Measurements from ENCODE around the gene TMEM126B. TPM values are rescaled to one million over a fixed set of nuclear protein-coding genes. Genes with fewer than 3 reads are reported as not detected.

Gene TMEM126B
- total and polyA plus RNA-seq, 2 of the 13 experiments (the other 11 are each of a cell fraction or from before 2014, with no cell fraction given), result 33.6 to 54.8 TPM

- TF ChIP-seq ZNF512B (CRISPR knock-in tag; IDR thresholded peaks at IDR 0.05; ENCODE audit: borderline replicate concordance) (no peak), ZFAT (CRISPR knock-in tag; conservative IDR thresholded peaks at IDR 0.05) (no peak), FIP1L1 (IDR thresholded peaks at IDR 0.05; ENCODE audit: borderline replicate concordance, insufficient read depth, low read depth, low read length) (no peak), RCOR2 (CRISPR knock-in tag; IDR thresholded peaks at IDR 0.05) (no peak), ZBTB7A (CRISPR knock-in tag; IDR thresholded peaks at IDR 0.05) (no peak), FOSL2 (CRISPR knock-in tag; IDR thresholded peaks at IDR 0.05) (peak; percentile 40; the same call in 1 of the 2 replicates), MAX (IDR thresholded peaks at IDR 0.05) (peak; percentile 73), ZNF878 (CRISPR knock-in tag; IDR thresholded peaks at IDR 0.05) (no peak), DPF2 (CRISPR knock-in tag; IDR thresholded peaks at IDR 0.05; ENCODE audit: borderline replicate concordance, low read depth) (no peak), ZNF225 (CRISPR knock-in tag; IDR thresholded peaks at IDR 0.05) (no peak), ZNF460 (CRISPR knock-in tag; IDR thresholded peaks at IDR 0.05; ENCODE audit: borderline replicate concordance) (peak; percentile 9; the same call in 1 of the 2 replicates), ZNF589 (CRISPR knock-in tag; conservative IDR thresholded peaks at IDR 0.05) (no peak), ARNT2 (CRISPR knock-in tag; IDR thresholded peaks at IDR 0.05; ENCODE audit: low read depth) (no peak; the same call in 1 of the 2 replicates), NFE2L1 (CRISPR knock-in tag; IDR thresholded peaks at IDR 0.05; ENCODE audit: borderline replicate concordance) (no peak), PAWR (CRISPR knock-in tag; IDR thresholded peaks at IDR 0.05; ENCODE audit: borderline replicate concordance) (no peak), ZNF546 (CRISPR knock-in tag; conservative IDR thresholded peaks at IDR 0.05) (no peak), ZNF160 (CRISPR knock-in tag; IDR thresholded peaks at IDR 0.05) (no peak), ZNF33B (CRISPR knock-in tag; IDR thresholded peaks at IDR 0.05) (0 out of 2 replicates have a peak, but pooled peaks have one; percentile 61), ZBTB42 (CRISPR knock-in tag; IDR thresholded peaks at IDR 0.05) (no peak), ZNF782 (CRISPR knock-in tag; IDR thresholded peaks at IDR 0.05; ENCODE audit: borderline replicate concordance) (no peak), KDM6A (CRISPR knock-in tag; IDR thresholded peaks at IDR 0.05; ENCODE audit: low read depth) (no peak), ZNF660 (CRISPR knock-in tag; IDR thresholded peaks at IDR 0.05; ENCODE audit: borderline replicate concordance, low read depth) (no peak), ZNF3 (CRISPR knock-in tag; IDR thresholded peaks at IDR 0.05) (no peak), ZBTB34 (CRISPR knock-in tag; IDR thresholded peaks at IDR 0.05) (no peak; the same call in 1 of the 2 replicates), SMYD3 (CRISPR knock-in tag; IDR thresholded peaks at IDR 0.05) (no peak), ZEB1 (IDR thresholded peaks at IDR 0.05; ENCODE audit: insufficient replicate concordance, low read depth) (no peak), ZNF253 (CRISPR knock-in tag; IDR thresholded peaks at IDR 0.05; ENCODE audit: borderline replicate concordance) (no peak), BCL6 (CRISPR knock-in tag; IDR thresholded peaks at IDR 0.05) (0 out of 2 replicates have a peak, but pooled peaks have one; percentile 7)
Observed at GRCh38 chr11:85647604-85648299, 19.4 kb downstream of the TMEM126B start, which contains the start of gene TMEM126A (continued).
